HL-60 (cell line): Measurements from ENCODE around the gene CCNY.

Experiments used
- POLR2AphosphoS5 ChIP-seq: IDR thresholded peaks from 2 replicates; pipeline ENCODE4 v1.6.1; 2012; ENCODE audit warnings: low read depth
- SPI1 ChIP-seq: IDR thresholded peaks from 2 replicates; pipeline ENCODE4 v1.6.1; 2012; ENCODE audit warnings: low read depth, mild to moderate bottlenecking, borderline replicate concordance
- TF ChIP-seq, protein P1 (sequence below): IDR thresholded peaks from one replicate; pipeline ENCODE4 v1.5.1; 2011; ENCODE audit warnings: low read length, control low read depth, inconsistent platforms; ENCODE audit not compliant: insufficient read depth
- TF ChIP-seq, protein P2 (sequence below): IDR thresholded peaks from 2 replicates; pipeline ENCODE4 v1.6.1; 2012; ENCODE audit warnings: low read depth; ENCODE audit not compliant: insufficient replicate concordance

DNA sequence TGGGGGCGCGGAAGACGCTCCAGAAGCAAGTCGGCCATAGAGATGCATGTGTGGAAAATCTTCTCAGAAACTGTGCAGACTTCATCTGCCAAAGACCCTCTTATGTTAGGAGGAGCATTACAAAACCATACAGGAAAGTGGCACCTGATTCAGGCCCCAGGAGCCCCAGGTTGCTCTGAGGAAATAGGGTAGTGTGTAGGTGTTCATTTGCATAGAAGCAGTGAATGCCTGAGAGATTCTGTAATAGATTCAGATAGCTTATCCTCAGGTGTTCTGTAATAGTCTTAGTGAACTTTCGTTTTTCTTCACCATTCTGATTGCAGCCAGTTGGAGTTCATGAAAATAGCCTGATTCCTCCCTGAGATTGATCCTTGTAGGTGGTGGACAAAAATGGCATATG, 162.4 kb downstream of the CCNY start:
- TF ChIP-seq, protein P1, sequence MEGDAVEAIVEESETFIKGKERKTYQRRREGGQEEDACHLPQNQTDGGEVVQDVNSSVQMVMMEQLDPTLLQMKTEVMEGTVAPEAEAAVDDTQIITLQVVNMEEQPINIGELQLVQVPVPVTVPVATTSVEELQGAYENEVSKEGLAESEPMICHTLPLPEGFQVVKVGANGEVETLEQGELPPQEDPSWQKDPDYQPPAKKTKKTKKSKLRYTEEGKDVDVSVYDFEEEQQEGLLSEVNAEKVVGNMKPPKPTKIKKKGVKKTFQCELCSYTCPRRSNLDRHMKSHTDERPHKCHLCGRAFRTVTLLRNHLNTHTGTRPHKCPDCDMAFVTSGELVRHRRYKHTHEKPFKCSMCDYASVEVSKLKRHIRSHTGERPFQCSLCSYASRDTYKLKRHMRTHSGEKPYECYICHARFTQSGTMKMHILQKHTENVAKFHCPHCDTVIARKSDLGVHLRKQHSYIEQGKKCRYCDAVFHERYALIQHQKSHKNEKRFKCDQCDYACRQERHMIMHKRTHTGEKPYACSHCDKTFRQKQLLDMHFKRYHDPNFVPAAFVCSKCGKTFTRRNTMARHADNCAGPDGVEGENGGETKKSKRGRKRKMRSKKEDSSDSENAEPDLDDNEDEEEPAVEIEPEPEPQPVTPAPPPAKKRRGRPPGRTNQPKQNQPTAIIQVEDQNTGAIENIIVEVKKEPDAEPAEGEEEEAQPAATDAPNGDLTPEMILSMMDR = no peak
- TF ChIP-seq POLR2AphosphoS5 = no peak
- TF ChIP-seq SPI1 = no peak
- TF ChIP-seq, protein P2, sequence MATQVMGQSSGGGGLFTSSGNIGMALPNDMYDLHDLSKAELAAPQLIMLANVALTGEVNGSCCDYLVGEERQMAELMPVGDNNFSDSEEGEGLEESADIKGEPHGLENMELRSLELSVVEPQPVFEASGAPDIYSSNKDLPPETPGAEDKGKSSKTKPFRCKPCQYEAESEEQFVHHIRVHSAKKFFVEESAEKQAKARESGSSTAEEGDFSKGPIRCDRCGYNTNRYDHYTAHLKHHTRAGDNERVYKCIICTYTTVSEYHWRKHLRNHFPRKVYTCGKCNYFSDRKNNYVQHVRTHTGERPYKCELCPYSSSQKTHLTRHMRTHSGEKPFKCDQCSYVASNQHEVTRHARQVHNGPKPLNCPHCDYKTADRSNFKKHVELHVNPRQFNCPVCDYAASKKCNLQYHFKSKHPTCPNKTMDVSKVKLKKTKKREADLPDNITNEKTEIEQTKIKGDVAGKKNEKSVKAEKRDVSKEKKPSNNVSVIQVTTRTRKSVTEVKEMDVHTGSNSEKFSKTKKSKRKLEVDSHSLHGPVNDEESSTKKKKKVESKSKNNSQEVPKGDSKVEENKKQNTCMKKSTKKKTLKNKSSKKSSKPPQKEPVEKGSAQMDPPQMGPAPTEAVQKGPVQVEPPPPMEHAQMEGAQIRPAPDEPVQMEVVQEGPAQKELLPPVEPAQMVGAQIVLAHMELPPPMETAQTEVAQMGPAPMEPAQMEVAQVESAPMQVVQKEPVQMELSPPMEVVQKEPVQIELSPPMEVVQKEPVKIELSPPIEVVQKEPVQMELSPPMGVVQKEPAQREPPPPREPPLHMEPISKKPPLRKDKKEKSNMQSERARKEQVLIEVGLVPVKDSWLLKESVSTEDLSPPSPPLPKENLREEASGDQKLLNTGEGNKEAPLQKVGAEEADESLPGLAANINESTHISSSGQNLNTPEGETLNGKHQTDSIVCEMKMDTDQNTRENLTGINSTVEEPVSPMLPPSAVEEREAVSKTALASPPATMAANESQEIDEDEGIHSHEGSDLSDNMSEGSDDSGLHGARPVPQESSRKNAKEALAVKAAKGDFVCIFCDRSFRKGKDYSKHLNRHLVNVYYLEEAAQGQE = no peak
